NCI-H345 (cell line): ENCODE data around the gene RGMB.

Source experiments
- DNase-seq: peaks from one replicate; lab custom pipeline; 2025; lab: John Stamatoyannopoulos, UW

The RGMB gene

GRCh38 chr5:98785244-98785643 lies 11.8 kb downstream of the RGMB start:
- DNase-seq, result no peak

GRCh38 chr5:98786191-98786853 lies 12.9 kb downstream of the RGMB start:
- DNase-seq, result no peak

- no peak for DNase-seq
Observed at GRCh38 chr5:98787131-98787719, 13.8 kb downstream of the RGMB start.

- no peak for DNase-seq
Observed at GRCh38 chr5:98789029-98789428, 15.6 kb downstream of the RGMB start.

GRCh38 chr5:98791001-98791519 lies 17.6 kb downstream of the RGMB start:
- no peak for DNase-seq

- no peak for DNase-seq
Observed at GRCh38 chr5:98791898-98792580, 18.6 kb downstream of the RGMB start.

GRCh38 chr5:98793223-98793622 lies 19.8 kb downstream of the RGMB start:
- DNase-seq, result no peak

- DNase-seq, result no peak
Observed at GRCh38 chr5:98794001-98794400, 20.5 kb downstream of the RGMB start.

- DNase-seq, result no peak
Observed at GRCh38 chr5:98794414-98795080, 21.1 kb downstream of the RGMB start.

- DNase-seq, result no peak
Observed at GRCh38 chr5:98795243-98795642, 21.8 kb downstream of the RGMB start.

- DNase-seq, result peak; percentile 31
Observed at GRCh38 chr5:98796197-98796972, 22.9 kb downstream of the RGMB start.

- no peak for DNase-seq
Observed at GRCh38 chr5:98798371-98798770, 24.9 kb downstream of the RGMB start.

- DNase-seq, result no peak
Observed at GRCh38 chr5:98798847-98799246, 25.4 kb downstream of the RGMB start.

- DNase-seq, result no peak
Observed at GRCh38 chr5:98804066-98804465, 30.6 kb downstream of the RGMB start.

- DNase-seq, result no peak
Observed at GRCh38 chr5:98805070-98805469, 31.6 kb downstream of the RGMB start.

GRCh38 chr5:98807806-98808205 lies 34.3 kb downstream of the RGMB start:
- no peak for DNase-seq

- no peak for DNase-seq
Observed at GRCh38 chr5:98810206-98810605, 36.7 kb downstream of the RGMB start.

GRCh38 chr5:98813755-98814154 lies 40.3 kb downstream of the RGMB start:
- no peak for DNase-seq

GRCh38 chr5:98816582-98817222 lies 43.2 kb downstream of the RGMB start:
- peak; percentile 44 for DNase-seq

- DNase-seq, result no peak
Observed at GRCh38 chr5:98825582-98826375, 52.3 kb downstream of the RGMB start.

GRCh38 chr5:98827161-98827560 lies 53.7 kb downstream of the RGMB start:
- peak; percentile 40 for DNase-seq
